Fibroblast of pulmonary artery (primary cell): ENCODE results near the gene FAM185A.

Experiments
- DNase-seq: peaks from one replicate; pipeline ENCODE4 v3.0.0-alpha.2; 2010; ENCODE audit warnings: low read depth
- H3K4me3 ChIP-seq: replicated peaks from 2 replicates; pipeline ENCODE4 v1.5.1; 2011; ENCODE audit warnings: low read depth, mild to moderate bottlenecking, control low read depth, low read length, moderate library complexity
- TF ChIP-seq, protein P1 (sequence below): IDR thresholded peaks from 2 replicates; pipeline ENCODE4 v1.5.1; 2011; ENCODE audit warnings: mild to moderate bottlenecking, control low read depth, low read length, inconsistent platforms; ENCODE audit errors: missing control alignments

The FAM185A gene

GRCh38 chr7:102806613-102807012, 57.8 kb downstream of the FAM185A start:
- TF ChIP-seq, protein P1, sequence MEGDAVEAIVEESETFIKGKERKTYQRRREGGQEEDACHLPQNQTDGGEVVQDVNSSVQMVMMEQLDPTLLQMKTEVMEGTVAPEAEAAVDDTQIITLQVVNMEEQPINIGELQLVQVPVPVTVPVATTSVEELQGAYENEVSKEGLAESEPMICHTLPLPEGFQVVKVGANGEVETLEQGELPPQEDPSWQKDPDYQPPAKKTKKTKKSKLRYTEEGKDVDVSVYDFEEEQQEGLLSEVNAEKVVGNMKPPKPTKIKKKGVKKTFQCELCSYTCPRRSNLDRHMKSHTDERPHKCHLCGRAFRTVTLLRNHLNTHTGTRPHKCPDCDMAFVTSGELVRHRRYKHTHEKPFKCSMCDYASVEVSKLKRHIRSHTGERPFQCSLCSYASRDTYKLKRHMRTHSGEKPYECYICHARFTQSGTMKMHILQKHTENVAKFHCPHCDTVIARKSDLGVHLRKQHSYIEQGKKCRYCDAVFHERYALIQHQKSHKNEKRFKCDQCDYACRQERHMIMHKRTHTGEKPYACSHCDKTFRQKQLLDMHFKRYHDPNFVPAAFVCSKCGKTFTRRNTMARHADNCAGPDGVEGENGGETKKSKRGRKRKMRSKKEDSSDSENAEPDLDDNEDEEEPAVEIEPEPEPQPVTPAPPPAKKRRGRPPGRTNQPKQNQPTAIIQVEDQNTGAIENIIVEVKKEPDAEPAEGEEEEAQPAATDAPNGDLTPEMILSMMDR: no peak
- no peak overlapping the region for H3K4me3 ChIP-seq
- DNase-seq: no peak

DNA sequence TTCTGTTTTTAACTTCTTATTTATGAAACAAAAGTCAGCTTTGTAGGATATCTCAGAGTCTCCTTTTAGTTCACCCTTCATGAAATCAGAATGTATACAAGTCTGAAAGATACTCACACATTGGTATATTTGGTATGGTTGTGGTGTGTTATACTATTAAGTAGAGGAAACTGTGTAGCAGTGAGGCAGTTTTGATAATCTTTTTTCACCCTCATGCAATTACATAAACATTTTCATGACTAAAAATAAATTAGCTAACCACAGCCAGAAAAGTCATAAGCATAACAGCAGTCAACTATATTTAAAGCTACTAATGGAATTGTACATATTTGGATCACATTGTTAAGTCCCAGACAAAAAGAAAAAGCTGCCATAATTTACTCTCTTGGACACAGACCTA, 62.1 kb downstream of the FAM185A start:
- no peak for DNase-seq
- H3K4me3 ChIP-seq: no peak overlapping the region
- TF ChIP-seq, protein P1: no peak

DNA sequence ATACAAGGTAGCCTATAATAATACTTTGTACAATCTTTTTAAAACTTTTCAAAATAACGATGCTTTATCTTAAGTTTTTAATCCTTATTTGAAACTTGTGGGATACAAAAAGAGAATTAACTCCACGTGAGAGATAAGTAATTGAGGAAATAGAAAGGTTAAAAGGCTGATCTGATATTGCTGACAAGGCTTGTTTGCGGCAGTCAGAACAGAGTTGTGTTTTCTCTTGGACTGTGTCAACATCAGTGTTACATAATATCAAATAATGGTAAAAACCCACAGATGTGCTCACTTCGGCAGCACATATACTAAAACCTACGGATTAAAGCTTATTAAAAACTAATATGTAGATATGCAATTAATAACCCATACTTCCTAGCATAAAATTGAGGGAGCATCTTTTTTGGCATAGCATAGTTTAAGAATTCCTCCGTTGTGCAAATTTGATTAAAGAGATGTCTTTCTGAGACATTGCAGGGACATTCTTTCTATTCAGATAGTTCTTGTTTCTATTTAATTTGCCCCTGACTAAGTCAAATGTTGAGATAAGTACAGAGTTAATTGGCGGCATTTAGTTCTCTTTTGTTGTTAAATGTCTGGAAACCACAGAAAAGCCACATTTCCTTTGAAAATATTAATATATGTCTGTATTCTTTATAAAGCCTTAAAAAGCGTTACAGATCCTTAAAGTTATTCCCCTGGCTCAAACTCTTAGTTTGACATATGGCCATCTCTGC, 63.3 kb downstream of the FAM185A start:
- DNase-seq: no peak
- H3K4me3 ChIP-seq: no peak overlapping the region
- TF ChIP-seq, protein P1: no peak

GRCh38 chr7:102813191-102814024, 64.6 kb downstream of the FAM185A start:
- DNase-seq: no peak
- TF ChIP-seq, protein P1: no peak
- H3K4me3 ChIP-seq: no peak overlapping the region

DNA sequence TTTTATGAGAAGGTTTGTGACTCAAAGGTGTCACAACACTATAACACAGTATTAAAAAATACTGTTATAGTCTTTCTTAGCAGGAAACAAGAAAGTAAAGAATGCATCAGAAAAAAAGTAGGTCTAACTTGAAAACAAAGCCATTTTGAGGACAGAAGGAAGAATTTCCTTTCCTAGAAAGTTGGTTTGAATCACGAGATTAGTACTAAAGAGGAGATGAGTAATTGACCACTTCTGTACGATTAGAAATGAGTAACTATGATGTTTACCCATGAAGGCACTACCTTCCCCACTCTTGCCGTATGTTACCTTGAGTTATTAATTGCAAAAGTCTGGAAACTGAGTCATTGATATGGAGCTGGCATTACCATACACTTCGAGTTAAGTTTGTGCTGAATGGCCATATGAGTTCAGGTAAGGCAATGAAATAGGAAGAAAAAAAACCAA, 65.2 kb downstream of the FAM185A start:
- TF ChIP-seq, protein P1: no peak
- peak; percentile 74 for DNase-seq
- H3K4me3 ChIP-seq: no peak overlapping the region

DNA sequence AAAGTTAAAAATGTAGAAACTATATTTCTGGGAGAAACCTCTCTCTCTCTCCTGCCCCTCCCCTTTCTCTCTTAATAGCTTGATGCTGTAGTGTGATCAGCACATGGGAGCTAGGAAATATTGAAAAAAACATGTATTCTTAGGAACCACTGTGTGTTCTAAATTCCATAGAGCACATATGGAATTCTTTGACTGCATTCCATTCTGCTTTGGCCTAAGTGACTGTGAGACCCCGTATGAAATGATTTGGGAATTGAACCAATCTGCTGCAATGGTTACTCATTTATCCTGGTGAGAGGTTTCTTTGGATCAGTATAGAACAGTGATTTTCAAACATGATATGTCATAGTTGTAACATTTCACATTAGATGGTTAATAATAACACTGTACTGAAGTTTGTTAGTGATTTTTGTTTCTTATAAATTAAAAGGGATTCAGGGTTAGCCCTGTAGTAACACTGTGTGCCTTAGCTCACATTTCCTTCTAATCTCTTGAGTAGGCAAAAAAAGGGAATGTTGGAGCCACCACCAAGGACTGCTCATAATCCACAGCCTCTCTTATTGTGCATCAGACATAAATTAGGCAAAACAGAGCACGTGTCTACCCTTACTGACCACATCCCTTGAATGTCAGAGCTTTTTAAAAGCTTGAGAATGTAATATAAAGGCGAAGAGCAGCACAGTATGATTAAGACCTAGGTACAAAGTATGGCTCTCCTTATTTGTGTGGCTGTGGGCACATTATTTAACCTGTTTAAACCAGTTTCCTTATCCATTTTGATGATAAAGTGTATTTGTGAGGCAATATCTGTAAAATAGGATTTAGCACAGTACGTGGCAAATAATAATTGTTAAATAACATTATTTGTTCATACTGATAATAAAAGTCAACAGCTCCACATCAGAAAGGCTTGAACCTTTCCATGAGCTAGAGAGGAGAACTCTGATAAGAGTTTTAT, 69.1 kb downstream of the FAM185A start:
- no peak for DNase-seq
- TF ChIP-seq, protein P1: no peak
- no peak overlapping the region for H3K4me3 ChIP-seq
